Type B pancreatic cell (in vitro differentiated cells): Measurements from ENCODE around the gene CRYBB1. TPM values are rescaled to one million over a fixed set of nuclear protein-coding genes. Genes with fewer than 3 reads are reported as not detected.

Source experiments
- DNase-seq: peaks from one replicate; pipeline ENCODE4 v3.0.0; 2021; ENCODE audit warnings: mixed read lengths; ENCODE audit not compliant: unreplicated experiment; ENCODE audit errors: extremely low spot score
- H3K27ac Mint-ChIP-seq: 2 replicates; pipeline ENCODE4 v1.8.0; 2021; ENCODE audit warnings: mild to moderate bottlenecking, mixed read lengths
- H3K27me3 Mint-ChIP-seq: 2 replicates; pipeline ENCODE4 v1.8.0; 2021; ENCODE audit warnings: mixed read lengths
- H3K36me3 Mint-ChIP-seq: 2 replicates; pipeline ENCODE4 v1.8.0; 2021; ENCODE audit warnings: mixed read lengths
- H3K4me1 Mint-ChIP-seq: one replicate; pipeline ENCODE4 v1.8.0; 2021; ENCODE audit warnings: mixed read lengths; ENCODE audit not compliant: unreplicated experiment
- H3K4me3 Mint-ChIP-seq: 2 replicates; pipeline ENCODE4 v1.8.0; 2021; ENCODE audit warnings: mild to moderate bottlenecking, mixed read lengths
- H3K9me3 Mint-ChIP-seq: 2 replicates; pipeline ENCODE4 v1.8.0; 2021; ENCODE audit warnings: mixed read lengths
- long read RNA-seq: library from polyadenylated mRNA; unstranded; transcript quantifications from one replicate; pipeline ENCODE4 v2.0.0, GENCODE V29; 2020
- total RNA-seq: library from RNA; stranded (reverse); gene quantifications from 2 replicates; pipeline ENCODE4 v1.2.1, GENCODE V29; 2021; ENCODE audit warnings: low replicate concordance
- TF ChIP-seq, protein P1 (sequence below): fragments of 200-600 bp; sonication (generic); conservative IDR thresholded peaks from 2 replicates; pipeline ENCODE4 v1.5.0; 2021; ENCODE audit warnings: antibody characterized with exemption, mild to moderate bottlenecking

CRYBB1 gene
- total RNA-seq = 4.6 TPM in 1 of 2 replicates, not detected in the other
- long read RNA-seq = 0 reads

DNA sequence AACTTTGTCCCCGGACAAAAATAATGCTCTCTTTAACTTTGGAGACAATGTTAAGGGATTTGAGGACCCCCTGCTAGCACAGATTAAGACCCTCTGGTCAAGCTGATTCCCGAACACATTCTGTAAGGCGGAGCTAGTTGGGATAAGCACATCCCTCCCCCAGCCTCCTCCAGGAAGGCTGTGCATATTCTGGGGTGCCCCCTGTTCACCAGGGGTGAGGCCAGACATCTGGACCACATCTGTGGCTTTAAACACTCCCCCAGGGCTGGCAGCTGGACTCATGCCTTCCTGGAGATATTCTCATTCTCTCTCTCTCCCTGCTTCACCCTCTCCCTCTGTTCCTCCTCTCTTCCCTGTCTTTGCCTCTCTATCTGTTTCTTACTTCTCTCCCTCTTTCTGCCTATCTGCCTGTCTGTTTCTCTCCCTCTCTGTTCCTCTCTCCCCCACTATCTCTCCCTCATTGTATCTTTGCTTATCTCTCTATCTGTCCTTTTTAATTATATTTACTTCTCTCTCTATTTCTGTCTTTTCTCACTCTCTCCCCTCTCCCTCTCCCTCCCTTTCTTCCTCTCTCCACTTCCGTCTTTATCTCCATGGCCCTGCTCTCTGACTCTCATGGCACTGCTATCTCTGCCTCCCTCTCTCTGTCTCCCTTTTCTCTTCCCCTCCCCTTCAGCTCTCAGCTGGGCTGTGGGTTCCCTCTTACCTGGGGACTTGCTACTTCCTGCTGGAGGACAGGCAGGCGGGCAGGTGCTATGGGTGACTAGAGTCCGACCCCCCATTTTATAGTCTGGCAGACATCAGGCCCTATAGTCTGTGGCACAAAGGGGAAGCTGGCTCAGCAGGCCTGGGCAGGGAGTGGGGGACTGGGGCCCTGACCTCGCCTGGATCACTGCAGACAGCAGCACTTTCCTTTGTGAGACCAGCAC is at the start of gene CRYBB1:
Gene CRYBB1, minus strand, starts transcription at position 757 of the 929 bp plus-strand sequence. CDS start 1,708 bp downstream, outside the sequence.
- Mint-ChIP-seq H3K27me3 (peaks cover 47% of the 10 kb centered on the region), H3K4me3 (no peak within 1 kb of the TSS), H3K27ac (no peak within 1 kb of the TSS), H3K4me1 (peaks cover 25% of the 10 kb centered on the region), H3K9me3 (no peaks in the 10 kb centered on the region), H3K36me3 (no peaks in the 10 kb centered on the region)
- DNase-seq = no peak
- TF ChIP-seq, protein P1, sequence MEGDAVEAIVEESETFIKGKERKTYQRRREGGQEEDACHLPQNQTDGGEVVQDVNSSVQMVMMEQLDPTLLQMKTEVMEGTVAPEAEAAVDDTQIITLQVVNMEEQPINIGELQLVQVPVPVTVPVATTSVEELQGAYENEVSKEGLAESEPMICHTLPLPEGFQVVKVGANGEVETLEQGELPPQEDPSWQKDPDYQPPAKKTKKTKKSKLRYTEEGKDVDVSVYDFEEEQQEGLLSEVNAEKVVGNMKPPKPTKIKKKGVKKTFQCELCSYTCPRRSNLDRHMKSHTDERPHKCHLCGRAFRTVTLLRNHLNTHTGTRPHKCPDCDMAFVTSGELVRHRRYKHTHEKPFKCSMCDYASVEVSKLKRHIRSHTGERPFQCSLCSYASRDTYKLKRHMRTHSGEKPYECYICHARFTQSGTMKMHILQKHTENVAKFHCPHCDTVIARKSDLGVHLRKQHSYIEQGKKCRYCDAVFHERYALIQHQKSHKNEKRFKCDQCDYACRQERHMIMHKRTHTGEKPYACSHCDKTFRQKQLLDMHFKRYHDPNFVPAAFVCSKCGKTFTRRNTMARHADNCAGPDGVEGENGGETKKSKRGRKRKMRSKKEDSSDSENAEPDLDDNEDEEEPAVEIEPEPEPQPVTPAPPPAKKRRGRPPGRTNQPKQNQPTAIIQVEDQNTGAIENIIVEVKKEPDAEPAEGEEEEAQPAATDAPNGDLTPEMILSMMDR = no peak

DNA sequence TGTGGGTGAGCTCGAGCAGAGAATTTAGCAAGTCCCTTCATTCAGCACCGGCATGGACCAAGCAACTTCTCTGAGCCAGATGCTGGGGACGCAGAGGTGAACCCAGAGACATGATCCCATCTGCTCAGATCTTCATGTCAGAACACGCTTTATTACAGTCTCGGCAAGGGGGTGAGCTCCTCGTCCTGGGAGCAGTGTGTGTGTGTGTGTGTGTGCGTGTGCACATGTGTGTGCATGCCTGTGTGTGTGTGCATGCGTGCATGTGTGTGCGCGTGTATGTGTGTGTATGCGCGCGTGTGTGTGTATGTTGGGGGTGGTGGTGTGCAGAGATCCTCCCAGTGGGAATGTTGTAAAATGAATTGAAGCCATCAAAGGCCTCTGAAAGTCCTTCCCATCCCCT is 49.3 kb upstream of the CRYBB1 start:
- H3K27ac Mint-ChIP-seq = no peak overlapping the region
- TF ChIP-seq, protein P1 = no peak
- DNase-seq = no peak
- no peaks in the 10 kb centered on the region for H3K9me3 Mint-ChIP-seq
- H3K27me3 Mint-ChIP-seq = peaks cover 13% of the 10 kb centered on the region
- no peaks in the 10 kb centered on the region for H3K36me3 Mint-ChIP-seq
- H3K4me1 Mint-ChIP-seq = peaks cover 2% of the 10 kb centered on the region
- no peak overlapping the region for H3K4me3 Mint-ChIP-seq

DNA sequence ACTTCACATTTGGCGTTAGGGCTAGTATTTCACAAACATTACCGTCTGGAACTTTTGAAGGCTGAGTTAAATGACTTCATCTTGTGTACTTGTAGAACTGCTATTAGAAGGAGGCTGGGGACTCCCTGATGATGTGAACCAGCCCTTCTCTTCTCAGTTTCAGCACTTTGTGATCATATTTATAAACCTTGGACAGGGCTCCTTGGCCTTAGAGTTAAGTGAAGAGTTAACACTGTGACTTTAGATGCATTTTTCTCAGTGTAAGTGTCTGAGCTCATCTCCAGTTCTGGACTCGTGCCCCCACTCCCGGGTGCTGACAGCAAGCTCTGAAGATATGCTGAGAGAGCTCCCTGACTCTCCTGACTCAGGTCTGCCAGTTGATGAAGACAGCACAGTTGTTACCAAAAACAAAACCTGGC is 48.0 kb upstream of the CRYBB1 start:
- Mint-ChIP-seq H3K27ac (no peak overlapping the region), H3K27me3 (peaks cover 22% of the 10 kb centered on the region), H3K36me3 (no peaks in the 10 kb centered on the region), H3K9me3 (no peaks in the 10 kb centered on the region), H3K4me1 (peaks cover 3% of the 10 kb centered on the region), H3K4me3 (no peak overlapping the region)
- TF ChIP-seq, protein P1 = no peak
- no peak for DNase-seq

DNA sequence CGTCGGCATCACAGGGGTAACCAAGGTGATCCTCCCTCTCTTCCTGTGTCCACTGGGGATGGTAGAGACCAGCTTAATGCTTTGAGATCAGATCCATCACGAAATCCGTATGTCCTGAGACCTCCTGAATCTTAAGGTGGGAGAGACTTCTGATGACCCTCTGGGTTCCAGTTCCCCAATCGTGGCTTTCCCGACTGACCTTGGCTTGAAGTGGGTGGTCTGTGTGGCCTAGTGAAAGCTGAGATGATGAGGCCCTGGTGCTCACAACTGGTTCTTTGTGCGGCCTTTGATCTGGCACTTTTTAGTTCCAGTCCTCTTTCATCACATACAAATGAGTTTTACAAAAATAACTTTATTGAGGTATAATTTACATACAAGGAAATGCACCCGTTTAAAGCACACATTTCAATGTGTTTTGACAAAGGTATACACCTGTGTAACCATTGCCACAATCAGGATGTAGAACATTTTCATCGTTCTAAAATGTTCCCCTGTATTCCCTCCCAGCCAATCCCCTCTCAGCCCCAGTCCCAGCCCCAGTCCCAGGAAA is 45.6 kb upstream of the CRYBB1 start:
- no peaks in the 10 kb centered on the region for H3K9me3 Mint-ChIP-seq
- TF ChIP-seq, protein P1 = no peak
- no peaks in the 10 kb centered on the region for H3K36me3 Mint-ChIP-seq
- H3K4me1 Mint-ChIP-seq = peaks cover 11% of the 10 kb centered on the region
- no peak overlapping the region for H3K4me3 Mint-ChIP-seq
- no peak overlapping the region for H3K27ac Mint-ChIP-seq
- DNase-seq = no peak
- peaks cover 36% of the 10 kb centered on the region for H3K27me3 Mint-ChIP-seq

GRCh38 chr22:26662160-26662559 is 44.3 kb upstream of the CRYBB1 start:
- Mint-ChIP-seq H3K9me3 (no peaks in the 10 kb centered on the region), H3K27me3 (peaks cover 46% of the 10 kb centered on the region), H3K4me1 (peaks cover 15% of the 10 kb centered on the region), H3K36me3 (no peaks in the 10 kb centered on the region), H3K4me3 (no peak overlapping the region), H3K27ac (no peak overlapping the region)
- no peak for DNase-seq
- TF ChIP-seq, protein P1 = no peak
